ENCODE data around the gene CAPRIN1.
"Not testable (repeated sequence)": the region's sequence is repeated elsewhere in the genome, so short reads cannot be mapped to it uniquely, and the experiment has no call there.

The CAPRIN1 gene

DNA sequence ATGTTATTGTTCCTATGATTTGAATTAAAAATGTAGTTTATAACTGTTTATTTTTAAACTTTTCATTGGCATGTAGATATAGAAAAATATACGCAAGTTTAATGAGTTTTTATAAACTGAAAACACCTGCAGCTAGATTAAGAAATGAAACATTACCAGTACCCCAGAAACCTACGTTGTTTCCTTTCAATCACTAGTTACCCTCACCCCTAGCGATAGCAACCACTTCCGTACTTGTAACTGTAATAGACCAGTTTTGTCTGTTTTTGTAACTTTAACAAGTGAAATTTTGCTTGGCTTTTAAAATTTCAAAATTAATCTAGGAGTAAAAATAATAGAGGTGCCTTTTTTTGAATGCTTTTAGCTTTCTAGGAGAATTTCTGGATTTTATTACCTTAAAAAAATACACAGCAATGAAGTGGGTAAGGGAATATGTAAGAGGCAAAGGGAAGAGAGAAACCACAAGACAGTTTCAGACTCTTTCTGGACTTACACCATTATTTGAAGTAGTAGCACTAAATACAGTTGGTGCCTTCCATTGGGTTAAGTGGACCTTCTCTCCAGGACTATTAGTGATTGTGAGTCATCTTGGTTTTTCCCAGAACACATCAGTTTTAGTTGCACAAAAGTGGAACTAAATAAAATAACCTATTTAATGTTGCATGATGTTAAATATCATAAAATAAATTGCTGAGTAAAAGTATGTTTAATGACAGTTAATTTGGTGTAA, 35.2 kb downstream of the CAPRIN1 start:
- DNase-seq (ENCODE audit: low read depth), result no peak

DNA sequence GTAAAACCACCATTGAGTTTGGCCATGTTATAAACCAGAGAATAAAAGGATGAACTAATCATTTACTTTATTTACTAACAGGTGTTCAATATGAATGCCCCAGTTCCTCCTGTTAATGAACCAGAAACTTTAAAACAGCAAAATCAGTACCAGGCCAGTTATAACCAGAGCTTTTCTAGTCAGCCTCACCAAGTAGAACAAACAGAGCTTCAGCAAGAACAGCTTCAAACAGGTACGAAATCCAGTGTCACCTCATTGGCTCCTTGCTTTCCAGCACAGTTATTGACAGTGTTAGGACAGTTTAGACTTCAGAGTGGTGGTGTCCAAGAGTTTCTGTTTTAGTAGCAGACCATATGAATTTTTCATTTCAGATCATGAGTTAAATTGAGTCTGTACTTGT, 40.3 kb downstream of the CAPRIN1 start:
- no peak for DNase-seq (ENCODE audit: low read depth)

GRCh38 chr11:34094900-34095299, 43.4 kb downstream of the CAPRIN1 start:
- DNase-seq (ENCODE audit: low read depth), result not testable (repeated sequence)

DNA sequence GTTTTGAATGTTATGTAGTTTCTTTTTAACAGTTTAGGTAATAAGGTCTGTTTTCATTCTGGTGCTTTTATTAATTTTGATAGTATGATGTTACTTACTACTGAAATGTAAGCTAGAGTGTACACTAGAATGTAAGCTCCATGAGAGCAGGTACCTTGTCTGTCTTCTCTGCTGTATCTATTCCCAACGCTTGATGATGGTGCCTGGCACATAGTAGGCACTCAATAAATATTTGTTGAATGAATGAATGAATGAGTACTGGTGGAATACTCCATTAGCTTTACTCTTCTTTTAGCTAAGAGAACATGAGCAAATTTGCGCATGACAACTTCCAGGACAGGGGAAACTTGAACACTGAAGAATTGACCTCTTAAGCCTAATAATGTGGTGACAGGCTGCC, 47.3 kb downstream of the CAPRIN1 start:
- no peak for DNase-seq (ENCODE audit: low read depth)

DNA sequence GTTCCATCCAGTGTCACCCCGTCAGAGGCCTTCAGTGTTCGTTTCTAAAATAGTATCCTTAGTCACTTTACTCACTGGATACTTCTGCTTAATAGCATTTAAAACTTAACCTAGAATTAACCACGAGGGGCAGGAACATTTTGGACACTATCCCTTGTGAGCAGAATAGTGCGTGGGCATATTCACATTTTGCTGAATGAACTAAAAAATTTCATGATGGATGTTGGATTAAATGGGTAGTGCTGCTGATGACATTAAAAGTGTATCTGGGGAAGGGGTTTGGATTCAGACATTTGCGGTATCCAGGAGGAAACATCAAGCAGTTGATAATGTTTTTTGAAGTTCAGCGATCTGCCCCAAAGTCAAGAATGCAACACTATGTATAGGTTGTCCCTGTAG, 53.1 kb downstream of the CAPRIN1 start:
- no peak for DNase-seq (ENCODE audit: low read depth)

GRCh38 chr11:34105079-34105956, 53.8 kb downstream of the CAPRIN1 start, which contains the start of gene NAT10:
NAT10 (plus strand) TSS chr11:34105629; CDS start chr11:34108226, 2,597 bp downstream.
- DNase-seq (ENCODE audit: low read depth), result peak; percentile 91

- DNase-seq (ENCODE audit: low read depth), result no peak
Measured at GRCh38 chr11:34105957-34106504, 54.5 kb downstream of the CAPRIN1 start.

DNA sequence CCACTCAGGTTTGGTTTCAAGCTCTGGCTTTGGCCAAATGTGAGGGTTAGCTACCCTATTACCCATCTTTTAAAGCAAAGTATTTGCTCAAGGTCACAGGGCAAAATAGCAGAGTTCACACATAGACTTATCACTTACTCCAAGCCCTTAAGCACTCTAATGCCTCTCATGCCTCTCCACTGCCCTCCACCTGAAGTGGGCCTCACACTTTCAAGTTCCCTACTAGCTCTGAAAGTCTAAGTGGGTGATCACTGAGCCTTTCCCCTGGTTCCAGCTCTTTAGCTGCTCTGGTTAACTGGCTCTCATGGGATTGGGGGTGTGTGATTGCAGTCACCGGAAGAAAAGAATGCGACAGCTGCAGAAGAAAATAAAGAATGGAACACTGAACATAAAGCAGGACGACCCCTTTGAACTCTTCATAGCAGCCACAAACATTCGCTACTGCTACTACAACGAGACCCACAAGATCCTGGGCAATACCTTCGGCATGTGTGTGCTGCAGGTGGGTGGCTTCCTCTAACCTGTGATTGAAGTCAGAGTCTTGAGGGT, 60.3 kb downstream of the CAPRIN1 start:
- DNase-seq (ENCODE audit: low read depth), result no peak

DNA sequence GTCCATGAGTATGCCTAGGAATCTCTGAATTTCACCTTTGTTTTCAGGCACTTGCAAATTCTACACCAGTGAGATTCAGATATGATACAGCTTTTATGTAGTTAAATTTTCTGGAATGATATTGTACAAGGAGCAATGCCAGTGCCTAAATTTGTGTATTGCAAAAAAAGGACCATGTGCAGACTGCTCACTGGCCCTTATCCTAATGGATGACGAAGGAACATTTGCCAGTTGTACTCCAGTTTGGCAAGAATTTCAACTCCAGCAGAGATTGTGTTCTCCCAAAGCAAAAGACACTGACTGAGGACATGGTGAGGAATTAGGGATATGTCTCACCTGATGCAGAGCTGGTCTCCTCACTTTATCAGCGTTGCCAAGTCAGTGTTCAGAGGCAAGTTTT, 62.5 kb downstream of the CAPRIN1 start:
- DNase-seq (ENCODE audit: low read depth), result no peak

DNA sequence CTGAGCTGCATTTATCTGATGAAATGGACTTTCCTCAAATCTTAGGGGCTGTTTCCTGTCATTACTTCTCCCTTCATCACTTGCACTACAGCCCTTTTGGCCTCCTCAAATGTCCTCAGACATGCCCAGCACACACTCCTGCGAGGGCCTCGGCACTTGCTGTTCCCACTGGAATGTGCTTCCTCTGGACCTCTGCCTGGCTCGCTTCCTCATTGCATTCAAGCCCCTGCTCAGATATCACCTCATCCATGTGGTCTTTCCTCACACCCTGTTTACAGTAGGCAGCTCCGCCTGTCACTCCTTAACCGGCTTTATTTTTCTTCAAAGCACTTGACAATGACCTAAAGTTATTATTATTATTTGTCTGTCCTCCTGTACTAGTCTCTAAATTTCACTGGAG, 62.9 kb downstream of the CAPRIN1 start:
- DNase-seq (ENCODE audit: low read depth), result no peak

GRCh38 chr11:34120651-34121050, 69.1 kb downstream of the CAPRIN1 start:
- no peak for DNase-seq (ENCODE audit: low read depth)

DNA sequence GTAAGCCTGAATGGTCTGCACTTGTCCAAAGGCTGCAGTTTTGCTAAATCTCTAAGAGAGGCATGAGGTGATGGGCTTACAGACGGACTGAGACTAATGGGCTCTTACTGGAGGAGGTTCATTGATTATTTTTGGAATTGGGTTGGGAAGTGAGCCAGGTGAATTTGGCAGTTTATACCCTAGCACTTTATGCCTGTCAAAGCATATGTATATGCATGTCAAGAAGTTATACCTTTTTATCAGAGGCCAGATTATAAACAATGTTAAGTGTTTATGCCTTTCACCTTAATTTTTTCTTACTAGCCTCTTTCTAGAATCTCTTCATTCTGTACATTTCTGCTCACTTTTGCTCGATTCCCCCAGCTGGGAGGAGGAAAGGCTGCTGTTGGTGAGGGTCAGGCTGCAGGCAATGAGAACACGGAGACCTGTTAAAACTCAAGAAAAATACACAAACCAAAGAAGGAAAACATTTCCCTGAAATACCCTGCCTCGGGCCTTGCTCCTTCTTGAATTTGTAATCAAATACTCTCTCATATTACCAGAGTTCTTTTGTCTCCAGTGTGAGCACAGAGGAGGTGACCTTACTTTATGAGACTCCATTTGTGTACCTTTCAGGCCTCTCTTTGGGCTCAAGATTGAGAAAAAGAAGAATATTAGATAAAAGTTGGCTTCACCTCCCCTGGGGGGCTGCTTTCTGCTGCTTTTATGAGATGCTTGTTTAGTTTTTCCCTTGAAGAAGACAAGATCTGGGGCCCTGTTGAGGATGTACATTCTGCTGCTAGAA, 73.5 kb downstream of the CAPRIN1 start:
- no peak for DNase-seq (ENCODE audit: low read depth)

GRCh38 chr11:34126959-34127848, 75.7 kb downstream of the CAPRIN1 start:
- no peak for DNase-seq (ENCODE audit: low read depth)

GRCh38 chr11:34128824-34129223, 77.3 kb downstream of the CAPRIN1 start:
- DNase-seq (ENCODE audit: low read depth), result no peak

- no peak for DNase-seq (ENCODE audit: low read depth)
Measured at GRCh38 chr11:34132261-34132965, 80.9 kb downstream of the CAPRIN1 start.

GRCh38 chr11:34134765-34135164, 83.2 kb downstream of the CAPRIN1 start:
- no peak for DNase-seq (ENCODE audit: low read depth)

DNA sequence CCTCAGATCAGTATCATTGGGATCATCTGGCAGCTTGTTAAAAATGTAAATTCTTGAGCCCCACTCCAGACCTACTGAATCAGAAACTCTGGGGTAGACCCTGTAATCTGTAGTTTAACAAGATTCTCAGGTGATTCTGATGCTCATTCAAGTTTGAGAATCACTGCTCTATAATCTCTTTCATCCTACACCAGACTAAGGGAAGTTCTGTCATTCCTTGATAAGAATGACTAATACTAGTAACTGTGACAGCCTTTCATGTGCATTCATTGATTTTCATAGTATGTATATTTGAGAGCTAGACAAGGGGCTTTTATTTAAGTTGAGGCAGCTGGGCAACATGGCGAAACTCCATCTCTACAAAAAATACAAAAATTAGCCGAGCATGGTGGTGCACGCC, 83.9 kb downstream of the CAPRIN1 start:
- no peak for DNase-seq (ENCODE audit: low read depth)

GRCh38 chr11:34136420-34136819, 84.9 kb downstream of the CAPRIN1 start:
- DNase-seq (ENCODE audit: low read depth), result no peak

GRCh38 chr11:34139346-34139745, 87.8 kb downstream of the CAPRIN1 start:
- no peak for DNase-seq (ENCODE audit: low read depth)

- no peak for DNase-seq (ENCODE audit: low read depth)
Measured at GRCh38 chr11:34140149-34140548, 88.6 kb downstream of the CAPRIN1 start.
